PC-3 (cell line): ENCODE results near the gene RABL6. TPM values are rescaled to one million over a fixed set of nuclear protein-coding genes. Genes with fewer than 3 reads are reported as not detected.
A peak's percentile ranks its signal among the peaks of the same experiment; 100 is the strongest.

ENCODE experiments used
- ATAC-seq: fragments of 200-7000 bp; cut with Tn5 transposase; 2 replicates; pipeline ENCODE4 v1.9.1; 2020; ENCODE audit warnings: mild to moderate bottlenecking, moderate library complexity
- BruUV-seq: library from RNA; stranded (reverse); fragments of 400-500 nt; replicated peaks from 2 replicates; lab custom pipeline; 2021; lab: Mats Ljungman, UMichigan
- CTCF ChIA-PET: fragments of 300-600 bp; sonication (Branson Sonifier 250); formaldehyde crosslinking; loops from one replicate; lab custom pipeline; 2022; ENCODE audit warnings: antibody characterized with exemption; lab: Charles Lee
- POLR2A ChIA-PET: fragments of 300-600 bp; sonication (Branson Sonifier 250); formaldehyde crosslinking; loops from one replicate; lab custom pipeline; 2022; ENCODE audit warnings: antibody characterized with exemption; ENCODE audit not compliant: unreplicated experiment; lab: Charles Lee
- DNase-seq: peaks from one replicate; pipeline ENCODE4 v3.0.0-alpha.2; 2015
- H2AFZ ChIP-seq: fragments of 300-600 bp; sonication (generic); 2 replicates; pipeline ENCODE4 v1.6.0; 2016; ENCODE audit warnings: antibody characterized with exemption, low read length
- H3F3A ChIP-seq: fragments of 300-600 bp; sonication (generic); one replicate; pipeline ENCODE4 v1.6.0; 2017; ENCODE audit warnings: antibody characterized with exemption, low read length, control low read depth, mild to moderate bottlenecking; ENCODE audit not compliant: unreplicated experiment
- H3K27ac ChIP-seq: fragments of 300-600 bp; sonication (generic); 2 replicates; pipeline ENCODE4 v1.5.1; 2016; ENCODE audit warnings: mild to moderate bottlenecking, low read length
- H3K27me3 ChIP-seq: fragments of 300-600 bp; sonication (generic); 2 replicates; pipeline ENCODE4 v1.6.1; 2016; ENCODE audit warnings: low read length, mixed read lengths
- H3K36me3 ChIP-seq: fragments of 300-600 bp; sonication (generic); 2 replicates; pipeline ENCODE4 v1.6.1; 2016; ENCODE audit warnings: low read depth, mixed run types, low read length, mixed read lengths
- H3K4me1 ChIP-seq: fragments of 300-600 bp; sonication (generic); 2 replicates; pipeline ENCODE4 v1.5.1; 2016; ENCODE audit warnings: low read length; ENCODE audit not compliant: insufficient read depth
- H3K4me2 ChIP-seq: fragments of 300-600 bp; sonication (generic); 2 replicates; pipeline ENCODE4 v1.6.0; 2016; ENCODE audit warnings: low read length
- H3K4me3 ChIP-seq: fragments of 300-600 bp; sonication (generic); 2 replicates; pipeline ENCODE4 v1.5.1; 2016; ENCODE audit warnings: mild to moderate bottlenecking, low read length, mixed read lengths
- H3K79me2 ChIP-seq: fragments of 300-600 bp; sonication (generic); 2 replicates; pipeline ENCODE4 v1.6.1; 2017; ENCODE audit warnings: low read length, mixed read lengths
- H3K9ac ChIP-seq: fragments of 300-600 bp; sonication (generic); 2 replicates; pipeline ENCODE4 v1.6.0; 2016; ENCODE audit warnings: mild to moderate bottlenecking, low read length
- H3K9me2 ChIP-seq: fragments of 300-600 bp; sonication (generic); replicated peaks from 2 replicates; pipeline ENCODE4 v1.6.1; 2016; ENCODE audit warnings: mixed run types, low read length, mixed read lengths
- H3K9me3 ChIP-seq: fragments of 300-600 bp; sonication (generic); 2 replicates; pipeline ENCODE4 v1.6.1; 2016; ENCODE audit warnings: low read length, mixed read lengths
- H4K20me1 ChIP-seq: fragments of 300-600 bp; sonication (generic); 2 replicates; pipeline ENCODE4 v1.6.1; 2016; ENCODE audit warnings: low read length, mixed read lengths
- EZH2 ChIP-seq: fragments of 300-600 bp; sonication (generic); IDR thresholded peaks from one replicate; pipeline ENCODE4 v1.6.1; 2017; ENCODE audit warnings: antibody characterized with exemption, mild to moderate bottlenecking, low read length; ENCODE audit not compliant: unreplicated experiment
- EZH2phosphoT487 ChIP-seq: fragments of 300-600 bp; sonication (generic); IDR thresholded peaks from 2 replicates; pipeline ENCODE4 v1.6.1; 2018; ENCODE audit warnings: mild to moderate bottlenecking, antibody characterized with exemption, low read length, borderline replicate concordance
- intact Hi-C: fragments of 100-400 bp; cut with micrococcal nuclease; formaldehyde crosslinking; loops from 2 replicates; pipeline ENCODE4 v1.9.0; 2023
- total RNA-seq: library from RNA; depleted of rRNA; stranded (reverse); fragments of >200 nt; gene quantifications from 2 replicates; pipeline ENCODE4 v1.2.3, GENCODE V29; 2014
- TF ChIP-seq, protein P1 (sequence below): fragments of 300-600 bp; sonication (generic); conservative IDR thresholded peaks from 2 replicates; pipeline ENCODE4 v1.5.1; 2017; ENCODE audit warnings: antibody characterized with exemption, low read depth, mild to moderate bottlenecking, low read length

Gene RABL6
- total RNA-seq, 1 experiment from 2014 or later = 84.3 TPM

DNA sequence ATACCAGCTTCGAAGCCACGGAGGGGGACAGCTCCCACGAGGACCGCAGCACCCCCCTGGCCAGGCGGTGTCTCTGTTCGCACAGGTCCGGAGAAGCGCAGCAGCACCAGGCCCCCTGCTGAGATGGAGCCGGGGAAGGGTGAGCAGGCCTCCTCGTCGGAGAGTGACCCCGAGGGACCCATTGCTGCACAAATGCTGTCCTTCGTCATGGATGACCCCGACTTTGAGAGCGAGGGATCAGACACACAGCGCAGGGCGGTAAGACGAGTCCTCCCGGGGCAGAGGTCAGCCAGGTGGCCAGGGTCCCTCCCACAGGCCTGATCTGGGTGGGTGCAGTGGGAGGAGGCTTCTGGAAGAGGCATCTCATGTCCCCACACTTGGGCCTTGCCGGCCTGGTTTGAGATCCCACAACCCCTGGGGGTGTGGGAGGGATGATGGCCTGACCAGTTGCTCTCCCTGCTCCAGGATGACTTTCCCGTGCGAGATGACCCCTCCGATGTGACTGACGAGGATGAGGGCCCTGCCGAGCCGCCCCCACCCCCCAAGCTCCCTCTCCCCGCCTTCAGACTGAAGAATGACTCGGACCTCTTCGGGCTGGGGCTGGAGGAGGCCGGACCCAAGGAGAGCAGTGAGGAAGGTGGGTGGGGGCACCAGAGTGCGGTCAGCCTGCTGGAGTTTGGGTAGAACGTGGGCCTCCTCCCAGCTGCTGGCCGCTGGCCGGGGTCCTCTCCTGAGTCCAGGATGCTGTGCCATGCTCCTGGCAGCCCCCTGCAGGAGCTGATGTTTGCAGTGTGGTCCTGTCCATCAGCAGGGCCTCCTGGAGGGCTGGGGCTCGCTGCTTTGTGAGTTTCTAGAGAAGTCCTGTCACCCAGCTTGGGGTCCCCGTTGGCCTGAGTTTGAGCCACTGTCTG, 31.7 kb downstream of the RABL6 start:
- Histone ChIP-seq H3F3A (no peaks in the 10 kb centered on the region), H2AFZ (no peak overlapping the region), H3K9ac (no peak overlapping the region), H3K27me3 (no peaks in the 10 kb centered on the region), H3K4me1 (peaks cover 10% of the 10 kb centered on the region; the same call in 1 of the 2 replicates), H4K20me1 (no peaks in the 10 kb centered on the region), H3K36me3 (no peaks in the 10 kb centered on the region), H3K9me2 (no peaks in the 10 kb centered on the region), H3K27ac (no peak overlapping the region), H3K79me2 (no peaks in the 10 kb centered on the region), H3K4me2 (no peak overlapping the region), H3K4me3 (no peak overlapping the region), H3K9me3 (no peaks in the 10 kb centered on the region)
- intact Hi-C loops = loop anchor here (10.0 kb wide), 1 partner anchor 155 kb away; the partner anchor contains the start of genes CLIC3 and PAXX
- ATAC-seq (no peak), DNase-seq (no peak)
- ChIA-PET POLR2A (no interaction called here), CTCF (no interaction called here)
- no TSS peak for BruUV-seq
- TF ChIP-seq, protein P1, sequence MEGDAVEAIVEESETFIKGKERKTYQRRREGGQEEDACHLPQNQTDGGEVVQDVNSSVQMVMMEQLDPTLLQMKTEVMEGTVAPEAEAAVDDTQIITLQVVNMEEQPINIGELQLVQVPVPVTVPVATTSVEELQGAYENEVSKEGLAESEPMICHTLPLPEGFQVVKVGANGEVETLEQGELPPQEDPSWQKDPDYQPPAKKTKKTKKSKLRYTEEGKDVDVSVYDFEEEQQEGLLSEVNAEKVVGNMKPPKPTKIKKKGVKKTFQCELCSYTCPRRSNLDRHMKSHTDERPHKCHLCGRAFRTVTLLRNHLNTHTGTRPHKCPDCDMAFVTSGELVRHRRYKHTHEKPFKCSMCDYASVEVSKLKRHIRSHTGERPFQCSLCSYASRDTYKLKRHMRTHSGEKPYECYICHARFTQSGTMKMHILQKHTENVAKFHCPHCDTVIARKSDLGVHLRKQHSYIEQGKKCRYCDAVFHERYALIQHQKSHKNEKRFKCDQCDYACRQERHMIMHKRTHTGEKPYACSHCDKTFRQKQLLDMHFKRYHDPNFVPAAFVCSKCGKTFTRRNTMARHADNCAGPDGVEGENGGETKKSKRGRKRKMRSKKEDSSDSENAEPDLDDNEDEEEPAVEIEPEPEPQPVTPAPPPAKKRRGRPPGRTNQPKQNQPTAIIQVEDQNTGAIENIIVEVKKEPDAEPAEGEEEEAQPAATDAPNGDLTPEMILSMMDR = no peak
- no peak for TF ChIP-seq EZH2phosphoT487
- TF ChIP-seq EZH2 = no peak

DNA sequence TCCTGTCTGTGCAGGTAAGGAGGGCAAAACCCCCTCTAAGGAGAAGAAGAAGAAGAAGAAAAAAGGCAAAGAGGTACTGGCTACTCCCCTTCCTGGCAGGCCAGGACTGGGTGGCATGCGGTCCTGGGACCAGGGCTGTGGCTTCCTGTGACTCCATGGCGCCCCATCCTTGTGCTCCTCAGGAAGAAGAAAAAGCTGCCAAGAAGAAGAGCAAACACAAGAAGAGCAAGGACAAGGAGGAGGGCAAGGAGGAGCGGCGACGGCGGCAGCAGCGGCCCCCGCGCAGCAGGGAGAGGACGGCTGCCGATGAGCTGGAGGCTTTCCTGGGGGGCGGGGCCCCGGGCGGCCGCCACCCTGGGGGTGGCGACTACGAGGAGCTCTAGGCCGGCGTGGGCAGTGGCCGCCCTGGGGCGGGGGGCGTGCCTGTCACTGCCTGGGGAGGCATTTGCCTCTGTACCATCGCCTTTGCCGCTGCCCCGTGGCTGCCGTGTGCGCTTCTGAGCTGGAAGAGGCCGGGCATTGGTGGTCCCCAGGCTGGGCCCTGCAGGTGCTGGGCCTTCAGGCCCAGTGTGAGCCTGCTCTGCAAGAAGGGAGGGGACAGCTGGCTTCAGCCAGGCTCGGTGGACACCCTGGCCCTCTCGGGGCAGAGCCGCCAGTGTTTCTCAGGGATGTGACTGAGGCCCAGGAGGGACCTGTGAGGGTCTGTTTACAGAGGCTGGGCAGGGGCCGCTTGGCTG, 32.6 kb downstream of the RABL6 start:
- H3K4me2 ChIP-seq = no peak overlapping the region
- ChIA-PET POLR2A (interaction anchor here (0.6 kb wide), 1 partner anchor 40 kb away, joined by 6 read pairs; no protein-coding TSS in a partner anchor), CTCF (no interaction called here)
- H3K9me3 ChIP-seq = no peaks in the 10 kb centered on the region
- no peaks in the 10 kb centered on the region for H4K20me1 ChIP-seq
- no peaks in the 10 kb centered on the region for H3F3A ChIP-seq
- H3K36me3 ChIP-seq = no peaks in the 10 kb centered on the region
- H3K27me3 ChIP-seq = no peaks in the 10 kb centered on the region
- no peak overlapping the region for H3K27ac ChIP-seq
- H2AFZ ChIP-seq = no peak overlapping the region
- no peak overlapping the region for H3K4me3 ChIP-seq
- intact Hi-C loops = loop anchor here (10.0 kb wide), 1 partner anchor 154 kb away; the partner anchor contains the start of genes CLIC3 and PAXX
- H3K9me2 ChIP-seq = no peaks in the 10 kb centered on the region
- ATAC-seq (no peak), DNase-seq (no peak)
- no peaks in the 10 kb centered on the region for H3K79me2 ChIP-seq
- H3K4me1 ChIP-seq = peaks cover 10% of the 10 kb centered on the region; the same call in 1 of the 2 replicates
- TSS peak; percentile 42 for BruUV-seq
- no peak for TF ChIP-seq EZH2
- TF ChIP-seq, protein P1 = no peak
- TF ChIP-seq EZH2phosphoT487 = no peak
- no peak overlapping the region for H3K9ac ChIP-seq
